ENCODE data around the gene PCYT2. TPM values are rescaled to one million over a fixed set of nuclear protein-coding genes. Genes with fewer than 3 reads are reported as not detected.

Gene PCYT2
- total RNA-seq, 2 experiments from 2014 or later, result 18.7 to 18.9 TPM

GRCh38 chr17:81869221-81870130 lies 41.7 kb downstream of the PCYT2 start:
- H3K27ac ChIP-seq (ENCODE audit: low read depth in 1 of 2, low read length in 2 of 2), result peak overlapping the region; percentile 79 to 88
- H3K36me3 ChIP-seq (ENCODE audit: insufficient read depth, low read length), result peaks cover 33% of the 10 kb centered on the region
- H3K27ac Mint-ChIP-seq, result peak overlapping the region; percentile 95
- peaks cover 55% of the 10 kb centered on the region for H3K36me3 Mint-ChIP-seq (ENCODE audit: low read depth)
- DNase-seq, result peak in 7 of 14 experiments; percentile 15 to 58 (median 47)
- peaks cover 66% of the 10 kb centered on the region for H3K4me1 ChIP-seq (ENCODE audit: insufficient read depth, low read length)
- peaks cover 43% of the 10 kb centered on the region for H3K4me1 Mint-ChIP-seq (ENCODE audit: low read depth)
- peak; percentile 78 for TF ChIP-seq CTCF (IDR thresholded peaks at IDR 0.05)
- H3K27me3 Mint-ChIP-seq, result no peaks in the 10 kb centered on the region
- H3K9me3 ChIP-seq (ENCODE audit: control insufficient read depth in 1 of 2, insufficient read depth in 1 of 2, low read length in 2 of 2), result peaks cover 0 to 3% of the 10 kb centered on the region in 2 experiments
- intact Hi-C loops (cut with DNase I, micrococcal nuclease), result loop anchor here (5.0 to 10.0 kb wide), 5 partner anchors 37 to 588 kb away; partner anchors contain the start of genes CENPX (in 2 of the 2), LRRC45 (in 2 of the 2), ACTG1 (in 1 of the 2) and MAFG (in 1 of the 2)
- POLR2A ChIA-PET, result interaction anchor here (0.5 to 4.6 kb wide), 12 partner anchors 8 to 205 kb away, joined by 3 to 63 read pairs (median 4); partner anchors contain the start of genes ALYREF, ANAPC11, ARL16 and HGS
- peak overlapping the region; percentile 90 for H3K4me3 Mint-ChIP-seq
- H3K4me3 ChIP-seq (ENCODE audit: low read length), result peak overlapping the region; percentile 86
- no peaks in the 10 kb centered on the region for H3K9me3 Mint-ChIP-seq
- peaks cover 0 to 3% of the 10 kb centered on the region in 2 experiments for H3K27me3 ChIP-seq (ENCODE audit: control insufficient read depth in 1 of 2, insufficient read depth in 2 of 2, low read length in 2 of 2)
- CTCF ChIA-PET, result interaction anchor here (1.0 to 1.7 kb wide), 5 partner anchors 9 to 186 kb away, joined by 3 to 5 read pairs (median 3); partner anchors contain the start of genes ANAPC11, ARL16, HGS and MAFG
- ATAC-seq (ENCODE audit: poor library complexity), result no peak

GRCh38 chr17:81868674-81869220 lies 42.5 kb downstream of the PCYT2 start:
- Histone ChIP-seq H3K27ac (ENCODE audit: low read depth in 1 of 2, low read length in 2 of 2) (peak overlapping the region in 1 of 2 donors; percentile 42), H3K4me3 (ENCODE audit: low read length) (no peak overlapping the region), H3K27me3 (ENCODE audit: control insufficient read depth in 1 of 2, insufficient read depth in 2 of 2, low read length in 2 of 2) (peaks cover 0 to 3% of the 10 kb centered on the region in 2 experiments), H3K4me1 (ENCODE audit: insufficient read depth, low read length) (peaks cover 71% of the 10 kb centered on the region), H3K9me3 (ENCODE audit: control insufficient read depth in 1 of 2, insufficient read depth in 1 of 2, low read length in 2 of 2) (peaks cover 0 to 3% of the 10 kb centered on the region in 2 experiments), H3K36me3 (ENCODE audit: insufficient read depth, low read length) (peaks cover 40% of the 10 kb centered on the region)
- H3K9me3 Mint-ChIP-seq, result no peaks in the 10 kb centered on the region
- H3K4me1 Mint-ChIP-seq (ENCODE audit: low read depth), result peaks cover 35% of the 10 kb centered on the region
- peak in 2 of 14 experiments; percentile 20 to 54 for DNase-seq
- H3K27me3 Mint-ChIP-seq, result no peaks in the 10 kb centered on the region
- TF ChIP-seq CTCF (IDR thresholded peaks at IDR 0.05), result no peak
- ChIA-PET CTCF (interaction anchor here (1.0 to 1.7 kb wide), 3 partner anchors 23 to 185 kb away, joined by 3 to 5 read pairs (median 3); partner anchors contain the start of genes ANAPC11, ARL16, HGS and MAFG), POLR2A (interaction anchor here (2.2 to 4.6 kb wide), 4 partner anchors 7 to 58 kb away, joined by 10 to 63 read pairs (median 18); partner anchors contain the start of genes ALYREF, ANAPC11, MAFG and MCRIP1)
- H3K36me3 Mint-ChIP-seq (ENCODE audit: low read depth), result peaks cover 55% of the 10 kb centered on the region
- H3K4me3 Mint-ChIP-seq, result peak overlapping the region; percentile 42
- peak overlapping the region; percentile 95 for H3K27ac Mint-ChIP-seq
- intact Hi-C loops (cut with DNase I, micrococcal nuclease), result loop anchor here in 1 of 2 experiments (10.0 kb wide), 1 partner anchor 354 kb away; the partner anchor contains the start of gene ACTG1
- no peak for ATAC-seq (ENCODE audit: poor library complexity)

All from CD4-positive, alpha-beta T cell (primary cell).